GM18520 (cell line): ENCODE results near the gene APBB1IP.
"Not testable (repeated sequence)": the region's sequence is repeated elsewhere in the genome, so short reads cannot be mapped to it uniquely, and the experiment has no call there.

ENCODE experiments used
- ATAC-seq: cut with Tn5 transposase; IDR thresholded peaks from one replicate; pipeline ENCODE4 v1.9.1; 2021; ENCODE audit not compliant: unreplicated experiment

The APBB1IP gene

GRCh38 chr10:26554246-26554645 lies 116.1 kb downstream of the APBB1IP start:
- ATAC-seq, result no peak

DNA sequence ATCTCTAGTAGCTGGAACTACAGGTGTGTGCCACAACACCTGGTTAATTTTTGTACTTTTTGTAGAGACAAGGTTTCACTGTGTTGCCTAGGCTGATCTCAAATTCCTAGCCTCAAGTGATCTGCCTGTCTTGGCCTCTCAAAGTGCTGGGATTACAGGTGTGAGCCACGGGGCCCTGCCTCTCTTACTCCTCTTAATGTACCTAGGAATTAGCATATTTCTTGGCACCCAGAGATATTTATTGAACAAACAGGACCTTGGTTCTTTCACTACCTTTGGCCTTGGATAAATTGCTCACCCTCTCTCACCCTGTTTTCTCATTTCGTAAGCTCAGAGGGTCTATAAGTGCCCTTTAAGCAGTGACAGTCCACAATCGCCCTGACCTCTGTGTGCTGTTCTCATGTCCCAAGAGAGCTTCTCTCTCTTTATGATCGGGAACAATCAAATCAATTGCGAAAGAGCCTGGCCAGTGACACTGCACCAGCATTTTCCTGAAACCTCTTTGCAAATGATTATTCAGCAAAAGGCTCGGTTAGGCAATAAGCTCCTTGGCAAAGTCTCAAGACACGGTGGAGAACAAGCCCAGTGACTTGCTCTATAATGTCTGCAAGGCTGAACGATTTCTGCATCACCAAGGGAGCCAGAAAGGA lies 117.7 kb downstream of the APBB1IP start:
- no peak for ATAC-seq

- ATAC-seq, result no peak
These were observed 118.9 kb downstream of the APBB1IP start for GRCh38 chr10:26556748-26557640.

- ATAC-seq, result no peak
These were observed 119.5 kb downstream of the APBB1IP start for GRCh38 chr10:26557641-26558014.

DNA sequence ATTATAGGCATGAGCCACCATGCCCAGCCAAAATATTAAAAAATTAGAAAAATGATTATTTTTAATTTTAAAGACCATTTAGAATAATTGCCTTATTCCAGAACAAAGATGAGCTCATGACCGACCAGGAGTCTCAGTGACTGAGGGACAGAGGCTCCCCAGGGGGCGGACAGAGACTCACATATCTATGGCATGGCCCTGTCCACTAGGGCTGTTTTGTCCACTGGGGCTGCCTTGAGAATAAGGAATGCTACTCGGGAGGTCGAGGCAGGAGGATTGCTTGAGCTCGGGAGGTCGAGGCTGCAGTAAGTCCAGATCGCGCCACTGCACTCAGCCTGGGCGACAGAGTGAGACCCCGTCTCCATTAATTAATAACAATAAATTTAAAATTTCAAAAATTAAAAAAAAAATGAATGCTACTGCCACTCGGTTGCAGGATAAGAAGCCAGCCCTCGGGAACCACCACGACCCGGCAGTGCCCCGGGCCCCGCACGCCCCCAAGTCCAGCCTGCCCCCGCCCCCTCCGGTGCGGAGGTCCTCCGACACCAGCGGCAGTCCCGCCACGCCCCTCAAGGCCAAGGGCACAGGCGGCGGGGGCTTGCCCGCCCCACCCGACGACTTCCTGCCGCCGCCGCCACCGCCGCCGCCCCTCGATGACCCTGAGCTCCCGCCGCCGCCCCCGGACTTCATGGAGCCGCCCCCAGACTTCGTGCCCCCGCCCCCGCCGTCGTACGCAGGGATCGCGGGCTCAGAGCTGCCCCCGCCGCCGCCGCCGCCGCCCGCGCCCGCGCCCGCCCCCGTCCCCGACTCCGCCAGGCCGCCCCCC lies 128.6 kb downstream of the APBB1IP start:
- ATAC-seq, result no peak

DNA sequence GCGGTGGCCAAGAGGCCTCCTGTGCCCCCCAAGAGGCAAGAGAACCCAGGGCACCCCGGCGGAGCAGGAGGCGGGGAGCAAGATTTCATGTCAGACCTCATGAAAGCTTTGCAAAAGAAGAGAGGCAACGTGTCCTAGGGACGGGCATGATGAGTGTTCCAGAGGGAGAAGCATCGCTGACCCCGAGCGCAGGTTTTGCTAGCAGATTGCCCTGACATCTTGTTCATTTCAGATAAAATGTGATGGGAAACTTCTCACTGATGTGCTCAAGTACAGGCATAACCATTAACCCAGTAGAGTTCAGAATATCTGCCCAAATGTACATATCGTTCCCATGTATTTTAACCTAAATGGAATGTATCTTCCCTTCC lies 129.2 kb downstream of the APBB1IP start:
- ATAC-seq, result no peak

DNA sequence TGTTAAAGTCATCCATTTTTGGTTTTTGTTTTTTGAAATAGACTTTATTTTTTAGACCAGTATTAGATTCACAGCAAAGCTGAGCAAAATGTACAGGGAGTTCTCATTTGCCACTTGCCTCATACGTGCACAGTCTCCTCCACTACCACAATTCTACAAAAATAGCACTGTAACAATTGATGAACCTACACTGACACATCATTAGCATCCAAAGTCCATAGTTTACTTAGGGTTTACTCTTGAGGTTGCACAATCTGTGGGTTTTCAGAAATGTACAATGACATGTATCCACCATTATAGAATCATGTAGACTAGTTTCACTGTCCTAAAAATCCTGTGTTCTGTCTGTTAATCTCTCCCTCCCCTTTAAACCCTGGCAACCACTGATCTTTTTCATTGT lies 133.5 kb downstream of the APBB1IP start:
- no peak for ATAC-seq

GRCh38 chr10:26573674-26574073 lies 135.5 kb downstream of the APBB1IP start:
- no peak for ATAC-seq

DNA sequence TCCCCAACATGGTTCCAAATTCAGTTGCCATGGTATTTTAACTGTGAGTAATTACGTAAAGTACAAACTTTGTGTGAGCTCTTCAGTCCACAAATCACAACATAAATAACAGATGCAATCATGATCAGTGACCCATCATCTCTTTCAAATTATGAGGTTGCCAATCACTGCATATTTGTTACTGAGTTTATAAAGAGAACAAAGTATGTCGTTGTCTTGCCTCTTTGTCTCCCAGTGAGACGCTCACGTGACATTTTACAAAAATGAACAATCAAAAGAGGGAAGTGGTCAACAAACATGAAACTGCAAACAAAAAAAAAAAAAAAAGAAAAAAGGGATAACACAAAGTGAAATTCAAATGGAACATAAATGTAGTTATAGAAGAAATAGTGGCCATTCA lies 136.6 kb downstream of the APBB1IP start:
- ATAC-seq, result peak; percentile 55

DNA sequence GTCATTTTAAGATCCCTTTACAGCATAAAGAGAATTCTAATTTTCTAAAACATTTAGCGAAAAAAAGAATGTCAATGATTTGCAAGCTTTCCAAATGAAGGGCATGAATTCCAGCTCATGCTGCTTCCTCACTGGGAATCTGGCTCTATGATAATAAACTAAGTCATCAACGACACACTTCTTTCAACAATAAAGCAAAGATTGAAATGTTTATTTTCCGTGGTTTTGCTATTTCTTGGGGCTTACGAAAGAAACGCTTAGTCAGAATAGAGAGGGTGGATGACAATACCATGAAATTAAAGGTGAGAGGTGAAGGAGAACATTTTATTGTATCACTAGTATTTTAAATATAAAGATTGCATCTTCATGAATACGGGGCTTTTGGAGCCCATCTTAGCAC lies 140.2 kb downstream of the APBB1IP start:
- ATAC-seq, result not testable (repeated sequence)

GRCh38 chr10:26579256-26580063 lies 141.3 kb downstream of the APBB1IP start:
- no peak for ATAC-seq

- ATAC-seq, result no peak
These were observed 148.1 kb downstream of the APBB1IP start for GRCh38 chr10:26586211-26586610.

- ATAC-seq, result no peak
These were observed 150.5 kb downstream of the APBB1IP start for GRCh38 chr10:26588611-26589010.

DNA sequence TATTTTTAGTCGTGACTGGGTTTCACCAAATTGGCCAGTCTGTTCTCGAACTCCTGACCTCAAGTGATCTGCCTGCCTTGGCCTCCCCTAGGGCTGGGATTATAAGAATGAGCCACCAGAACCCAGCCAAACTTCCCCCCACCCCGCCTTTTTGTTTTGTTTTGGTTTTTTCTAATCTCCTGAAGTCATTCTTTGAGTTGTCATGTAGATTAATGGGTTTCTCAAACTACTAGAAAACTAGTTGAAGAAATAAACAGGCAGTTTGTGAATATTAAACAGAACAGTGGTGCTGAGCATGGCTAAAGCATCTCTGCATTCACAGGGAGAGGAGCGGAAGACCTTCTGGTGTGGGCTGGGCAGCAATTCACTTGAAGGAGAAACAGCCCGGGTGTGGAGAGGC lies 151.7 kb downstream of the APBB1IP start:
- ATAC-seq, result not testable (repeated sequence)

- no peak for ATAC-seq
These were observed 155.8 kb downstream of the APBB1IP start for GRCh38 chr10:26593896-26594295.

DNA sequence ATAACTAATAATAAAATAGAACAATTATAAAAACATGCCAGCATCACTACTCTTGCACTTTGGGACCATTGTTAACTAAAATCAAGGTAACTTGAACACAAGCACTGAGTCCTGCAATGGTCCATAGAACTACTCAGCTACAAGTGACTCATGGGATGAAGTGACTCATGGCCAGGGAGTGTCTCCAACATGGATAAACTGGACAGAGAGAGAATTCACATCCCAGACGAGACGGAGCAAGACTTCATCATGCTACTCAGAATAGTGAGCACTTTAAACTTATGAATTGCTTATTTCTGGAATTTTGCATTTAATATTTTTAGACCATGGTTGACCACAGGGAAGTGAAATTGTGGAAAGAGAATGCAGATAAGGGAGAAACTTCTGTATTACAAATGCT lies 165.1 kb downstream of the APBB1IP start:
- not testable (repeated sequence) for ATAC-seq

DNA sequence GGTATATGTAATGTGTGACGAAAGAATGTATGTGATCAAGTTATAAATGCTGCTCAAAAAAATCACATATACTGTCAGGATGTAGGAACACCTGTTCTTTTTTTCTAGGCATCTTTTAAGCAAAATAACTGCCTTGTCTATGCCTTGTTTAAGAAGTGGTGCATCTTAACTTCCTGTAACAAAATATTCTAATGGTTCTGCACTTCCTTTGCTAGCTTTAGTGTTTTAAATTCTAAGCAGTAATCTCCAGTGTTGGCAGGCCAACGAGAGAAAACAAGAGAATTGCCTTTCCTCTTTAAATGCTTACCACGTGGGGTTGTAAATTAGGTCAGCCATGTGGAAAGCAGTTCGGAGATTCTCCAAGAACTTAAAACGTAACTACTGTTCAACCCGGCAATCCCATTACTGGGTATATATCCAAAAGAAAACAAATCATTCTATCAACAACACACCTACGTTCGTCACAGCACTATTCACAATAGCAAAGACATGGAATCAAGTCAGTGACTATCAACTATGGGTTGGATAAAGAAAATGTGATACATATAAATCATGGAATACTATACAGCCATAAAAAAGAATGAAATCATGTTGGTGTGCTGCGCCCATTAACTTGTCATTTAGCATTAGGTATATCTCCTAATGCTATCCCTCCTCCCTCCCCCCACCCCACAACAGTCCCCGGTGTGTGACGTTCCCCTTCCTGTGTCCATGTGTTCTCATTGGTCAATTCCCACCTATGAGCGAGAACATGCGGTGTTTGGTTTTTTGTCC lies 166.4 kb downstream of the APBB1IP start:
- ATAC-seq, result not testable (repeated sequence)

GRCh38 chr10:26606389-26606877 lies 168.3 kb downstream of the APBB1IP start:
- not testable (repeated sequence) for ATAC-seq

DNA sequence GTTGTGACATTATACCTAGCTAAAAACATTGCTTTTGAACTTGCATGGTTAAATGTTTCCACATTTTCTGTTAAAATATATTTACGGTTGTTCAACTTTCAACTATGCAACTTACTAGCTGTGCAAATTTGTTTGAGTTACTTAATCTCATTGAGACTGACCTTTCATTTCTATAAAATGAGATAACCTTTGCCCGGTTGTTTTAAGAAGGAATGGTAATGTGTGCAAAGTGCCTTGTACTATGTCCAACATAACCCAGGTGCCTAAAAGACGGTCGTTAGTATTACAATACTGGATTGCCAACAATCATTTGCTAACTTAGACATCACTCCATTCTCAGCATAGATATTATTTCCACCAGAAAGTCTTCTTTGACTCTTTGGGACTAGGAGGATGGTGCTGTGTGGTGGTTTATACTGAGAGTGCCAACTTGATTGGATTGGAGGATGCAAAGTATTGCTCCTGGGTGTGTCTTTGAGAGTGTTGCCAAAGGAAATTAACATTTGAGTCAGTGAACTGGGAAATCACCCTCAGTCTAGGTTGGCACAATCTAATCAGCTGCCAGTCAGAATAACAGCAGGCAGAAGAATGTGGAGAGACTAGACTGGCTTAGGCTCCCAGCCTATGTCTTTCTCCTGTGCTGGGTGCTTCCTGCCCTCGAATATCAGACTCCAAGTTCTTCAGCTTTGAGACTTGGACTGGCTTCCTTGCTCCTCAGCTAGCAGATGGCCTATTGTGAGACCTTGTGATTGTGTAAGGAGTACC lies 174.2 kb downstream of the APBB1IP start:
- ATAC-seq, result no peak
